Panc1 (cell line): ENCODE results near the gene DOCK1. TPM values are rescaled to one million over a fixed set of nuclear protein-coding genes. Genes with fewer than 3 reads are reported as not detected.

Experiments used
- ATAC-seq: fragments of 200-7000 bp; cut with Tn5 transposase; 2 replicates; pipeline ENCODE4 v1.9.1; 2020; ENCODE audit warnings: mild to moderate bottlenecking, moderate library complexity
- BruUV-seq: library from RNA; stranded (reverse); fragments of 400-500 nt; replicated peaks from 2 replicates; lab custom pipeline; 2021; lab: Mats Ljungman, UMichigan
- CTCF ChIA-PET: fragments of 300-600 bp; sonication (Branson Sonifier 250); formaldehyde crosslinking; loops from one replicate; lab custom pipeline; 2022; ENCODE audit warnings: antibody characterized with exemption; lab: Charles Lee
- POLR2A ChIA-PET: fragments of 300-600 bp; sonication (Branson Sonifier 250); formaldehyde crosslinking; loops from one replicate; lab custom pipeline; 2022; ENCODE audit warnings: antibody characterized with exemption; lab: Charles Lee
- DNase-seq: peaks from one replicate; pipeline ENCODE4 v3.0.0-alpha.2; 2010; ENCODE audit warnings: low read depth, low spot score
- H3K27ac ChIP-seq: 2 replicates; pipeline ENCODE4 v1.5.1; 2011; ENCODE audit warnings: mild to moderate bottlenecking, low read length, inconsistent platforms
- H3K27me3 ChIP-seq: fragments of 200-500 bp; sonication (Bioruptor generic); 2 replicates; pipeline ENCODE4 v1.6.0; 2014; ENCODE audit warnings: low read length, inconsistent platforms; ENCODE audit not compliant: control insufficient read depth, insufficient read depth
- H3K36me3 ChIP-seq: fragments of 200-500 bp; sonication (Bioruptor generic); 2 replicates; pipeline ENCODE4 v1.5.1; 2014; ENCODE audit warnings: inconsistent platforms, mild to moderate bottlenecking, low read length, moderate library complexity; ENCODE audit not compliant: control insufficient read depth, insufficient read depth
- H3K4me1 ChIP-seq: 2 replicates; pipeline ENCODE4 v1.5.1; 2011; ENCODE audit warnings: inconsistent platforms, mild to moderate bottlenecking, low read length, moderate library complexity; ENCODE audit not compliant: control insufficient read depth, insufficient read depth
- H3K4me3 ChIP-seq, 2 experiments: 2 replicates each; pipeline ENCODE4 v1.5.1; 2011 to 2012; ENCODE audit warnings: low read depth in 2 of 2, low read length in 2 of 2, mild to moderate bottlenecking in 2 of 2, inconsistent platforms in 1 of 2, moderate library complexity in 1 of 2
- H3K9me3 ChIP-seq: fragments of 200-500 bp; sonication (Bioruptor generic); 2 replicates; pipeline ENCODE4 v1.5.1; 2014; ENCODE audit warnings: low read depth, mild to moderate bottlenecking, inconsistent platforms, low read length, moderate library complexity; ENCODE audit not compliant: control insufficient read depth, insufficient read depth
- POLR2AphosphoS5 ChIP-seq: IDR thresholded peaks from 2 replicates; pipeline ENCODE4 v1.6.1; 2012; ENCODE audit warnings: mild to moderate bottlenecking, low read depth, low read length, moderate library complexity
- SIN3A ChIP-seq: IDR thresholded peaks from 2 replicates; pipeline ENCODE4 v1.6.1; 2012; ENCODE audit warnings: low read depth, mild to moderate bottlenecking, low read length, moderate library complexity, borderline replicate concordance; ENCODE audit not compliant: insufficient read depth
- TCF7L2 ChIP-seq: IDR thresholded peaks from 2 replicates; pipeline ENCODE4 v1.6.1; 2011; ENCODE audit warnings: mild to moderate bottlenecking, low read depth, low read length, inconsistent platforms
- in situ Hi-C: cut with HindIII; loops from 2 replicates; pipeline ENCODE4 v1.10.0; 2016; ENCODE audit warnings: low sequenced_read_pairs, low pct_unique_long_range_greater_than_20kb
- intact Hi-C: fragments of 100-400 bp; cut with micrococcal nuclease; formaldehyde crosslinking; loops from one replicate; pipeline ENCODE4 v1.10.0; 2022; ENCODE audit not compliant: unreplicated experiment
- total RNA-seq: library from RNA; stranded (reverse); gene quantifications from one replicate; pipeline ENCODE4 v1.2.1, GENCODE V29; 2021; ENCODE audit not compliant: unreplicated experiment
- TF ChIP-seq, protein P1 (sequence below), 2 experiments: IDR thresholded peaks; 2 replicates each; pipeline ENCODE4 v1.6.1; 2011 to 2012; ENCODE audit warnings: low read depth in 2 of 2, control low read depth in 1 of 2, low read length in 1 of 2, mild to moderate bottlenecking in 1 of 2, moderate library complexity in 1 of 2; ENCODE audit not compliant: insufficient read depth in 1 of 2
- TF ChIP-seq, protein P2 (sequence below): fragments of 450-650 bp; IDR thresholded peaks from 2 replicates; pipeline ENCODE4 v1.5.1; 2017; ENCODE audit warnings: mild to moderate bottlenecking

DOCK1 gene
- total RNA-seq, 1 experiment from 2014 or later, result 67.6 TPM

DNA sequence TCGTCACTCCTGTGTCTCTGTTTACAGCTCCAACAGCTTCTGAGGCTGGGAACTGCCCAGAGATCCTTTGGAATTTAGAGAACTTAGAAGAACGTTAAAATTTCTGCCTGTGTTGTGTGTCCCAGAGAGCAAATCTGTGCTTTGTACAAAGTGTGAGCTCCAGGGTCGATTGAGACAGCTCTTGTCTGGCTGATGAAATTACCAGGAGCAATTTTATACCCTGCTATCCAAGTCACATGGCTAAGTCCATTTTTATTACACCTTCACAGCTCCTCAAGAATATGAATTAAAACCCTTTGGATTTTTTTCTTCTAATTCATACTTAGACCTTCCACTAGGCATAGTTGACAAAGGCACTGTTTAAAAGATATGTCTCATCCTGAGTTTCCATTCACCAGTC lies 337.7 kb downstream of the DOCK1 start:
- no peak overlapping the region for H3K4me3 ChIP-seq
- ATAC-seq (no peak), DNase-seq (no peak)
- no peaks in the 10 kb centered on the region for H3K36me3 ChIP-seq
- in situ Hi-C loops (no loop called here), intact Hi-C loops (no loop called here)
- no peaks in the 10 kb centered on the region for H3K9me3 ChIP-seq
- H3K4me1 ChIP-seq, result no peaks in the 10 kb centered on the region
- no peaks in the 10 kb centered on the region for H3K27me3 ChIP-seq
- ChIA-PET CTCF (interaction anchor here (1.0 kb wide), 1 partner anchor 19 kb away, joined by 3 read pairs; no protein-coding TSS in a partner anchor), POLR2A (no interaction called here)
- H3K27ac ChIP-seq, result no peak overlapping the region
- no peak for TF ChIP-seq SIN3A
- TF ChIP-seq, protein P1, sequence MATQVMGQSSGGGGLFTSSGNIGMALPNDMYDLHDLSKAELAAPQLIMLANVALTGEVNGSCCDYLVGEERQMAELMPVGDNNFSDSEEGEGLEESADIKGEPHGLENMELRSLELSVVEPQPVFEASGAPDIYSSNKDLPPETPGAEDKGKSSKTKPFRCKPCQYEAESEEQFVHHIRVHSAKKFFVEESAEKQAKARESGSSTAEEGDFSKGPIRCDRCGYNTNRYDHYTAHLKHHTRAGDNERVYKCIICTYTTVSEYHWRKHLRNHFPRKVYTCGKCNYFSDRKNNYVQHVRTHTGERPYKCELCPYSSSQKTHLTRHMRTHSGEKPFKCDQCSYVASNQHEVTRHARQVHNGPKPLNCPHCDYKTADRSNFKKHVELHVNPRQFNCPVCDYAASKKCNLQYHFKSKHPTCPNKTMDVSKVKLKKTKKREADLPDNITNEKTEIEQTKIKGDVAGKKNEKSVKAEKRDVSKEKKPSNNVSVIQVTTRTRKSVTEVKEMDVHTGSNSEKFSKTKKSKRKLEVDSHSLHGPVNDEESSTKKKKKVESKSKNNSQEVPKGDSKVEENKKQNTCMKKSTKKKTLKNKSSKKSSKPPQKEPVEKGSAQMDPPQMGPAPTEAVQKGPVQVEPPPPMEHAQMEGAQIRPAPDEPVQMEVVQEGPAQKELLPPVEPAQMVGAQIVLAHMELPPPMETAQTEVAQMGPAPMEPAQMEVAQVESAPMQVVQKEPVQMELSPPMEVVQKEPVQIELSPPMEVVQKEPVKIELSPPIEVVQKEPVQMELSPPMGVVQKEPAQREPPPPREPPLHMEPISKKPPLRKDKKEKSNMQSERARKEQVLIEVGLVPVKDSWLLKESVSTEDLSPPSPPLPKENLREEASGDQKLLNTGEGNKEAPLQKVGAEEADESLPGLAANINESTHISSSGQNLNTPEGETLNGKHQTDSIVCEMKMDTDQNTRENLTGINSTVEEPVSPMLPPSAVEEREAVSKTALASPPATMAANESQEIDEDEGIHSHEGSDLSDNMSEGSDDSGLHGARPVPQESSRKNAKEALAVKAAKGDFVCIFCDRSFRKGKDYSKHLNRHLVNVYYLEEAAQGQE (IDR thresholded peaks at IDR 0.05; ENCODE audit: insufficient read depth in 1 of 2, low read depth in 2 of 2, low read length in 1 of 2), result no peak
- no peak for TF ChIP-seq TCF7L2
- TF ChIP-seq, protein P2, sequence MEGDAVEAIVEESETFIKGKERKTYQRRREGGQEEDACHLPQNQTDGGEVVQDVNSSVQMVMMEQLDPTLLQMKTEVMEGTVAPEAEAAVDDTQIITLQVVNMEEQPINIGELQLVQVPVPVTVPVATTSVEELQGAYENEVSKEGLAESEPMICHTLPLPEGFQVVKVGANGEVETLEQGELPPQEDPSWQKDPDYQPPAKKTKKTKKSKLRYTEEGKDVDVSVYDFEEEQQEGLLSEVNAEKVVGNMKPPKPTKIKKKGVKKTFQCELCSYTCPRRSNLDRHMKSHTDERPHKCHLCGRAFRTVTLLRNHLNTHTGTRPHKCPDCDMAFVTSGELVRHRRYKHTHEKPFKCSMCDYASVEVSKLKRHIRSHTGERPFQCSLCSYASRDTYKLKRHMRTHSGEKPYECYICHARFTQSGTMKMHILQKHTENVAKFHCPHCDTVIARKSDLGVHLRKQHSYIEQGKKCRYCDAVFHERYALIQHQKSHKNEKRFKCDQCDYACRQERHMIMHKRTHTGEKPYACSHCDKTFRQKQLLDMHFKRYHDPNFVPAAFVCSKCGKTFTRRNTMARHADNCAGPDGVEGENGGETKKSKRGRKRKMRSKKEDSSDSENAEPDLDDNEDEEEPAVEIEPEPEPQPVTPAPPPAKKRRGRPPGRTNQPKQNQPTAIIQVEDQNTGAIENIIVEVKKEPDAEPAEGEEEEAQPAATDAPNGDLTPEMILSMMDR, result no peak
- no peak for TF ChIP-seq POLR2AphosphoS5
- no TSS peak for BruUV-seq

DNA sequence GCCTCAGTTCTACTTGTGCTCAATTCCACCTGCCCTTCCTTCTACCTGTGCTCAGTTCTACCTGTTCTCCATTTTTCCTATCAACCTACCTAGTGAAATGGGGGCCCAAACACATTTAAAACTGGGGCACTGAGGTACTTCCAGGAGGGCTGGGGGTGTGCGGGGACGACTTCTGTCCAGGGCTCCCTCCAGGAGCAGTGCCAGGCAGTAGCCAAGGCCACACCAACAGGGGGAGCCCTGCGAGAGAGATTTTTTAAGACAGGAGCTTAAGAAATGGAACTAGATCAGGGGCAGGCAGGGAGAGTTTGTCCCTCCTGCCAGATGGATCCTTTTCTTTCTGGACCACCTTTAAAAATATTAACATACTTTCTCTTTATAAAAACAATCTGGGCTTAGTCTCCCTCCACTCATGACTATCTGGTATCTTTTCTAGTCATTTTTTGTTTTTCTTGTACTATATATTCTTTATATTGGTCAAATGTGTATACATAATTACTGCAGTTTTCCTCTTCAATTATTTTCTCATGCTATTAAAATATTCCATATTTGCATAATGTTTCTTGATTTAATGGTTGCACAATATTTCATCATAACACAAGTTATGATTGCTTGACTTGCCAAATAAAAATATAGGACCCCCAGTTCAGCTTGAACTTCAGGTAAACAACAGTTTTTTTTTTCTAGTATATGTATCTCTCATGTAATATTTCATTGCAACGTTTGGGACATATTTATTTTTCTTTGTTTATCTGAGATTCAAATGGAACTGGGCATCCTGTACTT lies 338.5 kb downstream of the DOCK1 start:
- intact Hi-C loops, result no loop called here
- POLR2A ChIA-PET, result no interaction called here
- BruUV-seq, result no TSS peak
- TF ChIP-seq, protein P2, result peak; percentile 89
- TF ChIP-seq TCF7L2 (no peak), SIN3A (no peak), POLR2AphosphoS5 (no peak)
- TF ChIP-seq, protein P1 (IDR thresholded peaks at IDR 0.05; ENCODE audit: insufficient read depth in 1 of 2, low read depth in 2 of 2, low read length in 1 of 2), result no peak
- Histone ChIP-seq H3K4me3 (no peak overlapping the region), H3K27ac (no peak overlapping the region), H3K4me1 (no peaks in the 10 kb centered on the region), H3K27me3 (no peaks in the 10 kb centered on the region), H3K36me3 (no peaks in the 10 kb centered on the region), H3K9me3 (no peaks in the 10 kb centered on the region)
- CTCF ChIA-PET, result interaction anchor here (1.0 kb wide), 1 partner anchor 20 kb away, joined by 3 read pairs; no protein-coding TSS in a partner anchor
- DNase-seq, result no peak
- peak; percentile 87 for ATAC-seq
- in situ Hi-C loops, result no loop called here
